ENCODE measurements around the gene ZNF813.
A peak's percentile ranks its signal among the peaks of the same experiment; 100 is the strongest.
"Not testable (repeated sequence)": the region's sequence is repeated elsewhere in the genome, so short reads cannot be mapped to it uniquely, and the experiment has no call there.

Gene ZNF813

GRCh38 chr19:53467485-53468262 is at the start of gene ZNF813:
TSS of gene ZNF813 (plus strand) at chr19:53467733. CDS start at chr19:53483823, 16,090 bp downstream.
- peak; percentile 85 for DNase-seq (ENCODE audit: low spot score)

GRCh38 chr19:53420520-53421315 is 46.8 kb upstream of the ZNF813 start:
- not testable (repeated sequence) for DNase-seq (ENCODE audit: low spot score)

GRCh38 chr19:53422551-53422950 is 45.0 kb upstream of the ZNF813 start:
- no peak for DNase-seq (ENCODE audit: low spot score)

GRCh38 chr19:53423074-53423473 is 44.5 kb upstream of the ZNF813 start:
- DNase-seq (ENCODE audit: low spot score): not testable (repeated sequence)

- DNase-seq (ENCODE audit: low spot score): not testable (repeated sequence)
Observed at GRCh38 chr19:53423680-53424079, 43.9 kb upstream of the ZNF813 start.

GRCh38 chr19:53424968-53425597 is 42.5 kb upstream of the ZNF813 start:
- peak; percentile 75 for DNase-seq (ENCODE audit: low spot score)

GRCh38 chr19:53431399-53432087 is 36.0 kb upstream of the ZNF813 start, which contains the start of gene ZNF761:
TSS of gene ZNF761 (plus strand) at chr19:53431984. CDS start at chr19:53447269, 15,285 bp downstream.
- DNase-seq (ENCODE audit: low spot score): peak; percentile 87

GRCh38 chr19:53432088-53432661 is 35.4 kb upstream of the ZNF813 start:
- peak; percentile 7 for DNase-seq (ENCODE audit: low spot score)

- not testable (repeated sequence) for DNase-seq (ENCODE audit: low spot score)
Observed at GRCh38 chr19:53443809-53444208, 23.7 kb upstream of the ZNF813 start.

GRCh38 chr19:53447196-53447595 is 20.3 kb upstream of the ZNF813 start:
- not testable (repeated sequence) for DNase-seq (ENCODE audit: low spot score)

- no peak for DNase-seq (ENCODE audit: low spot score)
Observed at GRCh38 chr19:53455828-53456227, 11.7 kb upstream of the ZNF813 start.

GRCh38 chr19:53460131-53460721 is 7.3 kb upstream of the ZNF813 start:
- not testable (repeated sequence) for DNase-seq (ENCODE audit: low spot score)

GRCh38 chr19:53461866-53462265 is 5.7 kb upstream of the ZNF813 start:
- no peak for DNase-seq (ENCODE audit: low spot score)

- DNase-seq (ENCODE audit: low spot score): no peak
Observed at GRCh38 chr19:53462861-53463260, 4.7 kb upstream of the ZNF813 start.

- DNase-seq (ENCODE audit: low spot score): peak; percentile 5
Observed at GRCh38 chr19:53463263-53463662, 4.3 kb upstream of the ZNF813 start.

- DNase-seq (ENCODE audit: low spot score): peak; percentile 20
Observed at GRCh38 chr19:53466726-53467484, 628 bp upstream of the ZNF813 start.

GRCh38 chr19:53468628-53469027 is 1.1 kb downstream of the ZNF813 start:
- DNase-seq (ENCODE audit: low spot score): not testable (repeated sequence)

GRCh38 chr19:53471916-53472315 is 4.4 kb downstream of the ZNF813 start:
- no peak for DNase-seq (ENCODE audit: low spot score)

GRCh38 chr19:53474832-53475231 is 7.3 kb downstream of the ZNF813 start:
- not testable (repeated sequence) for DNase-seq (ENCODE audit: low spot score)

- not testable (repeated sequence) for DNase-seq (ENCODE audit: low spot score)
Observed at GRCh38 chr19:53475470-53475869, 7.9 kb downstream of the ZNF813 start.
